A673 (cell line): ENCODE data around the gene SPINK8. TPM values are rescaled to one million over a fixed set of nuclear protein-coding genes. Genes with fewer than 3 reads are reported as not detected.

ENCODE experiments used
- BruUV-seq: library from RNA; stranded (reverse); fragments of 400-500 nt; replicated peaks from 2 replicates; lab custom pipeline; 2021; lab: Mats Ljungman, UMichigan
- CTCF ChIA-PET: fragments of 300-600 bp; sonication (Branson Sonifier 250); formaldehyde crosslinking; loops from one replicate; lab custom pipeline; 2022; ENCODE audit warnings: antibody characterized with exemption; lab: Charles Lee
- POLR2A ChIA-PET: fragments of 300-600 bp; sonication (Branson Sonifier 250); formaldehyde crosslinking; loops from one replicate; lab custom pipeline; 2022; ENCODE audit warnings: antibody characterized with exemption; ENCODE audit not compliant: low non-redundant PET; lab: Charles Lee
- DNase-seq: peaks from one replicate; pipeline ENCODE4 v3.0.0-alpha.2; 2015; ENCODE audit warnings: low spot score
- H3K27ac ChIP-seq: fragments of 200-600 bp; sonication (generic); 2 replicates; pipeline ENCODE4 v1.5.1; 2016; ENCODE audit warnings: mixed run types, low read depth, mild to moderate bottlenecking, mixed read lengths, antibody characterized with exemption, low read length; ENCODE audit not compliant: poor library complexity, severe bottlenecking
- H3K27me3 ChIP-seq: fragments of 200-600 bp; sonication (generic); replicated peaks from 2 replicates; pipeline ENCODE4 v1.6.1; 2017; ENCODE audit warnings: mixed run types, low read depth, mild to moderate bottlenecking, mixed read lengths, antibody characterized with exemption, low read length; ENCODE audit not compliant: insufficient read depth, poor library complexity
- H3K36me3 ChIP-seq: fragments of 200-600 bp; sonication (generic); 2 replicates; pipeline ENCODE4 v1.6.1; 2016; ENCODE audit warnings: mixed run types, mild to moderate bottlenecking, mixed read lengths, antibody characterized with exemption, low read length; ENCODE audit not compliant: insufficient read depth, poor library complexity, severe bottlenecking
- H3K4me1 ChIP-seq: fragments of 200-600 bp; sonication (generic); 2 replicates; pipeline ENCODE4 v1.6.1; 2017; ENCODE audit warnings: mixed run types, mild to moderate bottlenecking, mixed read lengths, antibody characterized with exemption, low read length; ENCODE audit not compliant: insufficient read depth, poor library complexity, severe bottlenecking
- H3K4me3 ChIP-seq: fragments of 200-600 bp; sonication (generic); 2 replicates; pipeline ENCODE4 v1.5.1; 2016; ENCODE audit warnings: low read depth, mixed run types, mild to moderate bottlenecking, mixed read lengths, low read length; ENCODE audit not compliant: poor library complexity, severe bottlenecking
- H3K9me3 ChIP-seq: fragments of 200-600 bp; sonication (generic); 2 replicates; pipeline ENCODE4 v1.6.1; 2016; ENCODE audit warnings: mixed run types, low read depth, mild to moderate bottlenecking, mixed read lengths, antibody characterized with exemption, low read length; ENCODE audit not compliant: poor library complexity, severe bottlenecking
- CTCF ChIP-seq: fragments of 300-800, 200-600 bp; sonication (generic); conservative IDR thresholded peaks from 2 replicates; pipeline ENCODE4 v1.5.1; 2017; ENCODE audit warnings: low read depth, mild to moderate bottlenecking, antibody characterized with exemption, low read length, moderate library complexity, mixed read lengths
- EZH2 ChIP-seq: fragments of 200-600 bp; sonication (generic); IDR thresholded peaks from 2 replicates; pipeline ENCODE4 v1.6.1; 2017; ENCODE audit warnings: borderline replicate concordance, low read depth, mild to moderate bottlenecking, mixed read lengths, antibody characterized with exemption, low read length; ENCODE audit not compliant: poor library complexity, severe bottlenecking
- intact Hi-C: fragments of 100-400 bp; cut with micrococcal nuclease; formaldehyde crosslinking; loops from one replicate; pipeline ENCODE4 v1.10.0; 2022; ENCODE audit not compliant: unreplicated experiment
- total RNA-seq: library from RNA; stranded (reverse); gene quantifications from 2 replicates; pipeline ENCODE4 v1.2.3, GENCODE V29; 2021

The SPINK8 gene
- total RNA-seq, 1 experiment from 2014 or later = not detected

GRCh38 chr3:48367201-48367600 is 33.7 kb upstream of the SPINK8 start:
- no peaks in the 10 kb centered on the region for H3K4me1 ChIP-seq
- POLR2A ChIA-PET = no interaction called here
- CTCF ChIA-PET = no interaction called here
- no peaks in the 10 kb centered on the region for H3K36me3 ChIP-seq
- TF ChIP-seq CTCF (no peak), EZH2 (no peak)
- no TSS peak for BruUV-seq
- DNase-seq = peak; percentile 1
- no peak overlapping the region for H3K4me3 ChIP-seq
- no peak overlapping the region for H3K27ac ChIP-seq
- H3K9me3 ChIP-seq = no peaks in the 10 kb centered on the region
- intact Hi-C loops = no loop called here
- no peaks in the 10 kb centered on the region for H3K27me3 ChIP-seq

GRCh38 chr3:48364840-48365239 is 31.4 kb upstream of the SPINK8 start:
- H3K27me3 ChIP-seq = no peaks in the 10 kb centered on the region
- TF ChIP-seq CTCF (no peak), EZH2 (no peak)
- intact Hi-C loops = no loop called here
- no peak overlapping the region for H3K27ac ChIP-seq
- H3K36me3 ChIP-seq = no peaks in the 10 kb centered on the region
- no peaks in the 10 kb centered on the region for H3K9me3 ChIP-seq
- POLR2A ChIA-PET = no interaction called here
- DNase-seq = no peak
- H3K4me3 ChIP-seq = no peak overlapping the region
- H3K4me1 ChIP-seq = no peaks in the 10 kb centered on the region
- CTCF ChIA-PET = no interaction called here
- BruUV-seq = no TSS peak

GRCh38 chr3:48361928-48362327 is 28.5 kb upstream of the SPINK8 start:
- TF ChIP-seq EZH2 (no peak), CTCF (no peak)
- Histone ChIP-seq H3K36me3 (no peaks in the 10 kb centered on the region), H3K4me3 (no peak overlapping the region), H3K4me1 (no peaks in the 10 kb centered on the region), H3K27ac (no peak overlapping the region), H3K27me3 (no peaks in the 10 kb centered on the region), H3K9me3 (no peaks in the 10 kb centered on the region)
- CTCF ChIA-PET = no interaction called here
- no TSS peak for BruUV-seq
- no peak for DNase-seq
- intact Hi-C loops = no loop called here
- POLR2A ChIA-PET = no interaction called here
